AG08395 (cell line): ENCODE data around the gene PRPS2.

ENCODE experiments used
- DNase-seq: peaks from one replicate; pipeline ENCODE4 v3.0.0; 2012; ENCODE audit warnings: mixed read lengths, low spot score

The PRPS2 gene

DNA sequence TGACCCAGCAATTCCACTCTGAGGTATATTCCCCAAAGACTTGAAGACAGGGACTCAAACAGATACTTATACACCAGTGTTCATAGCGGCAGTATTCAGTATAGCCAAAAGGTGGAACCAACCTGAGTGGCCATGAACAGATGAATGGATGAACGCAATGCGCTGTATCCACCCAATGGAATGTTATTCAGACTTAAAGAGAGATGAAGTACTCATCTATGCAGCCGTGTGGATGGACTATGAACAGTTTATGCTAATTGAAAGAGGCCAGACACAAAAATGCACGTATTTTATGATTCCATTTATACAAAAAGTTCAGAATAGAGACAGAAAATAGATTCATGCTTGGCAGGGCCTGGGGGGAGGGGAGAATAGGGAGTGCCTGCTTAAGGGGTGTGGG is 26.3 kb downstream of the PRPS2 start:
- DNase-seq, result no peak

DNA sequence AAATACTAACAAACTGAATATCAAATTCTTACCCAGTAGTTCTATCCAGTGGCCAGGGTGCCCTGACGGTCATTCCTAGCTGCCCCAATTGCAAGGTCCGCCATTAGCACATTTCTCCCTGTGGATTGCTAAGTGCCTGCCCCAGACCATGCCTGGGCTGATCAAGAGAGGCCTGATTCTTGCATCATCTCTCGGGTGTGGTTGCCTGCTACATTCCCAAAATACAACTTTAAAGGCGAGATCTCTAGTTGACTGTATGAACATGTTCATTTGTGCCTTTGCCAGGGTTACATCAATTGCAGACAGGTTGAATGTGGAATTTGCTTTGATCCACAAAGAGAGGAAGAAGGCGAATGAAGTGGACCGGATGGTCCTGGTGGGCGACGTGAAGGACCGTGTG is 28.0 kb downstream of the PRPS2 start:
- DNase-seq, result no peak

DNA sequence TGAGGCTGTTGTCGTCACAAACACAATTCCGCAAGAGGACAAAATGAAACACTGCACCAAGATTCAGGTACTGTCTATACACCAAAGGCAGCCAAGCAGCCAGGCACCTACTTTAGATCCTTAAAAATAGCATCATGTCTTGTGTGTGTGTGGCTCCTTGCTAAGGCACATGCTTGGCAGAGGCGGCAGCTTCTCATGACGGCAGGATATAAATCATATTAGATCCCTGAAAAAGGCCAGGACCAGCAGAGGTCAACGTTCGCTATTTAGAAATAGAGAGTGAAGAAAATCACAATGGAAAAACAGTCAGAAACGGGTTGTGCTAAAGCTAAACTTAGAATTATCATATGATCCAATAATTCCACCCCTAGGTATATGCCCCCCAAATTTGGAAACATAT is 29.5 kb downstream of the PRPS2 start:
- DNase-seq, result no peak

DNA sequence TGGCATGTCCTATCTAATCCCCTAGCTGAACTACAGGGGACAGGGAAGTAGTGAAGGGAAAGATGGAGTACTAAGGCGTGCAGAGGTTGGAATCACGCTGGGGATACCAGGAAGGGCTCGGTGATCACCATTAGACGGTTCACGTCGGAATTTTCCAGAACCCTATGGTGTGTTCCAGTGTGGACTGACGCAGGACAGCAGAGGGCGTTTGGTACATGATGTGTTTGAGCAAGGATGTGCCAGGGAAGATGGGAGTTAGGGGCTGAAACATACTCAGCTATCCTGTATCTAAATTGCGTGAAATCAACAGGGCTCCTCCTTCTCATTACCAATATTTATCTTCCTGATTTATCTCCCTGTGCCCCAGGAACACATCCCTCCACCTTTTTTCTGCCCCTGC is 33.7 kb downstream of the PRPS2 start:
- DNase-seq, result no peak

DNA sequence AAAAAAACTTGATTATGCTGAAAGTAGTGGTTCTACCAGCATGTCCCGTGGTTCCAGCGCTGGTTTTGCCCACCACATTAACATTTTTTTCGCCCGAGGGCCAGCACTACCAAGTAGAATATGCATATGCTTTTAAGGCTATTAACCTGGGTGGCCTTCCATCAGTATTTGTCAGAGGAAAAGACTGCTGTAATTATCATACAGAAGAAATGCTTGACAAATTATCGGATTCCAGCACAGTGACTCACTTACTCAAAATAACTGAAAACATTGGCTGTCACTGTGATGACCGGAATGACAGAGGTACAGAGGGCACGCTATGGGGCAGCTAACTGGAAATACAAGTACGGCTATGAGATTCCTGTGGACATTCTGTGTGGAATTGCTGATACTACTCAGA is 34.6 kb downstream of the PRPS2 start:
- no peak for DNase-seq

DNA sequence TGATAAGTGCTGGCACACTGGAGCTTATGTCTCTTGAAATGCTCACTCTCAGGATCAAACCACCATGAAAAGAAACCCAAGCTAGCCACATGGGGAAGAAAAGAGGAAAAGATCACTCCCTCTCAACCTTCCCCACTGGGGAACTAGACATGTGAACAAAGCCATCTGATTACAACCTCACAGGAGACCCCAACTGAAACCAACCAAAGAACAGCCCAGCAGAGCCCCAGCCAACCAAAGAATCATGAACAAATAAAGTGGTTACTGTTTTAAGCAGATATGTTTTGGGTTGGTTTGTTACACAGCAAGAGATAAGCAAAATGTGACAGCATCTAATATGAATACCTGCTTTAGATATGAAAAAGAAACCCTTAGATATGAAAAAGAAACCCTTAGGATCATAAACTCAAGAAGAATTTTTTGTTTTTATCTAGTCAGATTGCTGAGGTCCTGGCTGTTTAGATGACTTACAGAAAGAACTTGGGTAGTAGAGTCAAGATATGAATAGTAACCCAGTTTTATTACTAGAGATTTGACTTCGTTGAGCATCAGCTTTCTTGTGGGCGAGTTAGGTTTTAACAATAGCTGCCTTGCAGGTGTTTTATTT is 52.0 kb downstream of the PRPS2 start:
- no peak for DNase-seq

DNA sequence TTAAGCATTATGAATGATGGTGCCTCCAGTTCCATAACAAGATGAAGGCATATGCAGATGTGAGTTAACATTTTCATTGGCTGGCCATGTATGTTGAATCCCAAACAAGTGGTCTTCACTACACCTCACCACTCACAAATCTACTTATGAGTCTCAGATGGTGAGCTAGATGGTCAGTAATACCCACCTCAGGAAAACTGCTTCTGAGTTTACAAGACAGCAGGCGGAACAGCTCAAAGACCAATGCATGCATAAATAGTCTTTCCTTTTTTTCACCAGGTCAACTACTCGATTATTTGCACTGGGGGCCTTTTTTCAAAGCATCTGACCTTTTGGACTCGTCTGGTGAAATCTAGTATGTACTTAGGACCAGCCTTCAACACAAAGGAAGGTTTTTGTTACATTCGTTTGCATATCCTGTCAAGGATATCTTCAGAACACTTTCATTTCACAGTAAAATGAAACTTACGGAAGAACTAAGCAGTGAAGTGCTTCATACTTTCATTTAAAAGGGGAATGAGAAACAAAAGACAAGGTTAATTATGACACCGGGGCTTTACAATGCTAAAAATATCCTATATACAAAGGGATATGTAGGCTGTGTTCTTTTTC is 52.6 kb downstream of the PRPS2 start:
- no peak for DNase-seq

DNA sequence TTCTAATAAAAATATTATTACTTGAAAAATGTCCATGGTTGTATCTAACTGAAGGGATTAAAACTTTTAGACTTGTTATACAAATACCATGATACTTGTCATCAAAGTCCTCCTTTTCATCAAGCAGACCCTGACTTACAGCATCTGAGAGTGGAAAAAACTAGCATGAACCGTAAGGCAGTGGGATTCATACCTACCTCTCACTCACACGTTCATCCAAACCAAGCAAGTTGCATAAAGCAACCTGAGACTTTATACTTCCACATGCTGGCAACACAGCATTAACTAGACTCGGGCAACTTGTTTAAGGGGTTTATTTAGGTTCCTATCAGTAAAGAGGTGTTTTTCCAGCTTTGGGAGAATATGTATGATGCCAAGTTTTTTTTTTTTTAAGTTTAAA is 53.1 kb downstream of the PRPS2 start:
- DNase-seq, result no peak

DNA sequence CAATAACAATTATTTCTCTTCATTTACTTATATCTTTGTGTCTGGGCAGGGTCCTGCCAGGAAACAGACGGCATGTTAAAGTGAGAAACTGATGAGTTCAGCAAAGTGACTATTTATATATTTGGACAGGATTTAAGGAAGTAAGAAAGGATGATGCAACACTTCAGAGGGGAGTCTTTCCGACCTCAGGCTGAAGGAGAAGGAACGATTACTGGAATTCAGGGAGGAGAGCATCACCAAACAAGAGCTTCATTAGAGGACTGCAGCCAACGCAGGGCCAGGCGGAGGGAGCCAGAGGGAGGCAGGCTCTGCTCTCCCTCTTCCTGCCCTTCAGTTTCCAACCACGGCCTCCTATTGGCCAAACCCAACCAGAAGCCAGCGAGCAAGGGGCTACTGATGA is 74.1 kb downstream of the PRPS2 start:
- DNase-seq, result no peak

DNA sequence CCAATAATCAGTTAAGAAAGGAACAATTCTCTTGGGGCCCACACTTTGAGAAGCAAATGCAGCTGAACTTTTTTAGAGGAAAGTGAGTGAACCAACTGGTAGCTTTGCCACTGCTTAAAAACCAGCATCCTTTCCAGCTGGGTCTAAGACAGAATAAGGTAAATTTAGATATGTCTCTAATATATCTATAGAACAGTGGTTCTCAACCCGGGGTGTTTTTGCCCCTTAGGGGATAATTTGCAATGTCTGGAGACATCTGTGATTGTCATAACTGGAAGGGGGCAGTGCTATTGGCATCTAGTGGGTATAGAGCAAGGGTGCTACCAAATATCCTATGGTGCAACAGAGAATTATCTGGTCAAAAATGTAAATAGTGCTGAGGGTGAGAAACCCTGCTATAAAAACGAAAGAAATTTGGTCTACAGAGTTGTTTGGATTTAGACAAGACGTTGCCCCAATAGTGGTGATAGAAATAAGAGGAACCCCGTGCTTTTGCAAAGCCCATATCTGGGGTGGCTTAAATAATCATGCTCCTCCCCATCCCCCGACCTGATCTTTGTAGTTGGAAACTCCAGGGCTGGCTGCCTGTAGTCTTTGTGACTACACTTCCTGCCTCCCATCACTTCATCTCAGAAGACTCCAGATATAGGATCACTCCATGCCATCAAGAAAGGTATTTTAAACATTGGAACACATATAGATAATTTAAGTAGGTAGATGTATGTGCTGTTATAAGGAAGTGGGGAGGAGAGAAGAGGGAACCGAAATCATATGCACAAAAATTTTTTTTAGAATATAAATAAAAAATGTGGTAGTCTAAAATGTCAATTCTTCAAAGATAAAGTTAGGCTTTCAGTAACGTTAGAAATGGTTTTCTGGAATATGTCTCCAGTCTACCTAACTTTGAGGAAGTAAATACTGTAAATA is 75.5 kb downstream of the PRPS2 start, which contains the start of gene TLR7:
Gene TLR7 (plus strand): TSS at position 622 of the 927 bp plus-strand sequence. CDS start 507 bp downstream, outside the sequence.
- DNase-seq, result no peak

DNA sequence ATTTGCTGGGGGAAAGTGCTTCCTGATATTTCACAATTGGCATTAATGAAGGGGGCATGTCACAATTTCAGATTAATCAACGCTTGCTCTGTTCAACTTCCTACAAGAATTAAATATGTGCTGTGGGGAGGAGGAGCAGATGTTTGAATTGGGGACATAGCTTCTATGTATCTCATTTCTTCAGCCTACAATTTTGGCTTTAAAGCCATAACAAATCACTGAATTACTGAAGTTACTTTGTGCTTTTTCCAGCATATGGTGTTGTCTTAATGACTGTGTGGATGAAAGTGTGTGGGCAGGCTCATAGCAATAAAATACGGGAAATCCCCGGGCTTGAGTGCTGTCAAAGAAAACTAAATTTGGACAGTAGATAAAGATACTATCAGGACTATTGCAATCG is 76.5 kb downstream of the PRPS2 start:
- no peak for DNase-seq

DNA sequence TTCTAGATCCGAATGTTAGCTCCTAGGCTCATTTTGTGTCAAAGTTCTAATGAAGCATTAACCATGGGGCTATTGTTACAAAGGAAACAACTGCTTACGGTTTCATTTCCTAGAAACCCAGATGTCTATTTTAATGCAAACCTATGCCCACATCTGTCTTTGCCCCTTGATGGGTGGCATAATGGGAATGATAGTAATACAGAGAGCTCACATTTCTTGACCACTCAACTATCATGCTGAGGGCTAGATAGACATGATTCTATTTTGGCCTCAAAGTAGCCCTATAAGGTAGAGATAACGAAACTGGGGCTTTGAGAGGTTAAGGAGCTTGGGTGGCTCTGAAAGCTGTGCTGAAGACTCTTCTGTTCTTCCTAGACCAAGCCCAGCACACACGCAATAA is 77.5 kb downstream of the PRPS2 start:
- no peak for DNase-seq

DNA sequence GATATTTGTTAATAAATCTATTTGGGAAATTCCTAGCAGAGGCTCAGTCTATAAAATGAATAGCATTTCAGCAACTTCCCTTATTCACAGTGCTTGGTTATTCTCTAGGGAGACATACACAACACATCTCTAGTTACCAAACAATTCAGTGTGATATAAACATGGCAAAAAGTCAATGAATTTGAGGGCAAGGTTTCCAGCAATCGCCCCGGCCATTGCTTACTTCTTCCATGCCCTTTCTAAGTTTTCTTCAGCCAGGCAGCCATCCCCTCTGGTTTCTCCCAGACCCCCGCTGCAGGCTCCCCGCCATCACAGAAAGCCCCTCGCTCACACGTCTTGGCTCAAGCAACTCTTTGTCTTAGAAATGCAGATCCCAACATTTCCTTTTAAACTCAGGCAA is 80.0 kb downstream of the PRPS2 start:
- no peak for DNase-seq

DNA sequence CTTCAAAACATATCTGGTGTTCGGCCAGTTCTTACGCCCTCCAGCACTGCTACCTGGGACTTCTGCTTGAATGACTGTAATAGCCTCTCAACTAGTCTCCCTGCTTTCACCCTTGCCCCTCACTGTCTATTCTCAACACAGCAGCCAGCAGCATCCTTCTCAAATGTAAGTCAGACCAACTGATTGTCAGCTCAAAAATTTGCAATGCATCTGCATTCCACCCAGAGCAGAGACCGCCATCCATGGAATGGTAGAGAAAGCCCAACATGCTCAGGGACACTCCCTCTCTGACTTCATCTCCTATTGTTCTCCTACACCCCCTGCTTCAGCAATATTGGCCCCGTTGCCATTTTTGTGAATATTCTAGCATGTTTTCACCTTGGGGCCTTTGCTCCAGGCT is 81.5 kb downstream of the PRPS2 start:
- DNase-seq, result no peak
